ENCODE data around the gene PTPRN2. TPM values are rescaled to one million over a fixed set of nuclear protein-coding genes. Genes with fewer than 3 reads are reported as not detected.

Gene PTPRN2
- total and polyA plus RNA-seq, 7 donors, result 0.47 to 0.82 (median 0.51) TPM

- intact Hi-C loops (cut with DNase I), result no loop called here
Measured at GRCh38 chr7:157559596-157560257, 1027.9 kb downstream of the PTPRN2 start.

GRCh38 chr7:157558875-157559595 is 1028.6 kb downstream of the PTPRN2 start:
- Histone ChIP-seq H3K27me3 (ENCODE audit: insufficient read depth in 3 of 3, low read length in 2 of 3) (no peaks in the 10 kb centered on the region), H3K36me3 (ENCODE audit: insufficient read depth in 1 of 2, low read depth in 1 of 2) (no peaks in the 10 kb centered on the region), H3K4me3 (no peak overlapping the region), H3K4me1 (no peaks in the 10 kb centered on the region), H3K9me3 (no peaks in the 10 kb centered on the region), H3K27ac (no peak overlapping the region)
- TF ChIP-seq CTCF (IDR thresholded peaks at IDR 0.05), result no peak
- 70 to 74% (median 72%) methylated on average over 24 to 27 of the region's 27 CpGs for WGBS, 3 donors
- DNase-seq, result no peak
- ATAC-seq, result no peak
- intact Hi-C loops (cut with DNase I), result no loop called here

More at GRCh38 chr7:157559596-157560257, 1027.9 kb downstream of the PTPRN2 start:
- H3K36me3 ChIP-seq (ENCODE audit: insufficient read depth in 1 of 2, low read depth in 1 of 2), result no peaks in the 10 kb centered on the region
- 57 to 72% (median 68%) methylated on average over 17 to 20 of the region's 20 CpGs for WGBS, 3 donors
- no peaks in the 10 kb centered on the region for H3K27me3 ChIP-seq (ENCODE audit: insufficient read depth in 3 of 3, low read length in 2 of 3)
- no peak for TF ChIP-seq CTCF (IDR thresholded peaks at IDR 0.05)
- no peak overlapping the region for H3K4me3 ChIP-seq
- no peaks in the 10 kb centered on the region for H3K4me1 ChIP-seq
- H3K27ac ChIP-seq, result no peak overlapping the region
- DNase-seq, result no peak
- no peak for ATAC-seq
- H3K9me3 ChIP-seq, result no peaks in the 10 kb centered on the region

GRCh38 chr7:157558516-157558874 is 1029.1 kb downstream of the PTPRN2 start:
- no peak for ATAC-seq
- Histone ChIP-seq H3K4me3 (no peak overlapping the region), H3K27ac (no peak overlapping the region), H3K27me3 (ENCODE audit: insufficient read depth in 3 of 3, low read length in 2 of 3) (no peaks in the 10 kb centered on the region), H3K4me1 (no peaks in the 10 kb centered on the region), H3K9me3 (no peaks in the 10 kb centered on the region), H3K36me3 (ENCODE audit: insufficient read depth in 1 of 2, low read depth in 1 of 2) (no peaks in the 10 kb centered on the region)
- WGBS, 3 donors, result 66 to 70% (median 66%) methylated on average over 9 of the region's 9 CpGs
- no peak for TF ChIP-seq CTCF (IDR thresholded peaks at IDR 0.05)
- intact Hi-C loops (cut with DNase I), result no loop called here
- no peak for DNase-seq

- Histone ChIP-seq H3K4me1 (no peaks in the 10 kb centered on the region), H3K9me3 (no peaks in the 10 kb centered on the region), H3K27me3 (ENCODE audit: insufficient read depth in 3 of 3, low read length in 2 of 3) (no peaks in the 10 kb centered on the region), H3K36me3 (ENCODE audit: insufficient read depth in 1 of 2, low read depth in 1 of 2) (no peaks in the 10 kb centered on the region), H3K27ac (no peak overlapping the region), H3K4me3 (no peak overlapping the region)
- no peak for ATAC-seq
- WGBS, 3 donors, result 90 to 94% (median 94%) methylated on average over 17 of the region's 17 CpGs
- TF ChIP-seq CTCF (IDR thresholded peaks at IDR 0.05), result no peak
- no peak for DNase-seq
- intact Hi-C loops (cut with DNase I), result no loop called here
Measured at GRCh38 chr7:157558061-157558460, 1029.6 kb downstream of the PTPRN2 start.

Measured in psoas muscle (tissue), 8 donors.